Parathyroid adenoma (tissue), 2 donors: ENCODE results near the gene ANK2.

Experiments
- H2AFZ ChIP-seq: fragments of 300-600 bp; sonication (generic); one replicate; pipeline ENCODE4 v1.7.0; 2017; ENCODE audit warnings: antibody characterized with exemption, mild to moderate bottlenecking
- H3K27ac ChIP-seq: fragments of 300-600 bp; sonication (generic); one replicate; pipeline ENCODE4 v1.7.0; 2017
- H3K27me3 ChIP-seq: fragments of 300-600 bp; sonication (generic); one replicate; pipeline ENCODE4 v1.7.0; 2017; ENCODE audit warnings: low read length; ENCODE audit not compliant: control insufficient read depth, insufficient read depth
- H3K36me3 ChIP-seq: fragments of 300-600 bp; sonication (generic); one replicate; pipeline ENCODE4 v1.7.0; 2017; ENCODE audit warnings: low read length; ENCODE audit not compliant: control insufficient read depth, insufficient read depth
- H3K4me1 ChIP-seq: fragments of 300-600 bp; sonication (generic); one replicate; pipeline ENCODE4 v1.7.0; 2017; ENCODE audit warnings: control low read depth
- H3K4me2 ChIP-seq: fragments of 300-600 bp; sonication (generic); one replicate; pipeline ENCODE4 v1.7.0; 2017; ENCODE audit warnings: low read length
- H3K4me3 ChIP-seq: fragments of 300-600 bp; sonication (generic); one replicate; pipeline ENCODE4 v1.7.0; 2017; ENCODE audit warnings: low read depth, low read length
- H3K79me2 ChIP-seq: fragments of 300-600 bp; sonication (generic); one replicate; pipeline ENCODE4 v1.7.0; 2017; ENCODE audit warnings: control low read depth
- H3K9ac ChIP-seq: fragments of 300-600 bp; sonication (generic); one replicate; pipeline ENCODE4 v1.7.0; 2017; ENCODE audit warnings: mild to moderate bottlenecking
- H3K9me3 ChIP-seq: fragments of 300-600 bp; sonication (generic); one replicate; pipeline ENCODE4 v1.7.0; 2017; ENCODE audit warnings: low read length; ENCODE audit not compliant: control insufficient read depth
- TF ChIP-seq, protein P1 (sequence below): fragments of 300-600 bp; sonication (generic); IDR thresholded peaks from one replicate; pipeline ENCODE4 v1.7.0; 2017; ENCODE audit warnings: antibody characterized with exemption, mild to moderate bottlenecking
- donor health status: primary hyperparathyroidism.

Gene ANK2

GRCh38 chr4:113052379-113052951, 3.0 kb downstream of the ANK2 start:
- Histone ChIP-seq H3K27ac (peak overlapping the region; percentile 64), H3K4me2 (no peak overlapping the region), H3K4me1 (peaks cover 12% of the 10 kb centered on the region), H3K36me3 (no peaks in the 10 kb centered on the region), H3K9me3 (no peaks in the 10 kb centered on the region), H3K4me3 (no peak overlapping the region), H3K27me3 (no peaks in the 10 kb centered on the region), H2AFZ (peak overlapping the region; percentile 60), H3K79me2 (peaks cover 3% of the 10 kb centered on the region), H3K9ac (no peak overlapping the region)
- TF ChIP-seq, protein P1, sequence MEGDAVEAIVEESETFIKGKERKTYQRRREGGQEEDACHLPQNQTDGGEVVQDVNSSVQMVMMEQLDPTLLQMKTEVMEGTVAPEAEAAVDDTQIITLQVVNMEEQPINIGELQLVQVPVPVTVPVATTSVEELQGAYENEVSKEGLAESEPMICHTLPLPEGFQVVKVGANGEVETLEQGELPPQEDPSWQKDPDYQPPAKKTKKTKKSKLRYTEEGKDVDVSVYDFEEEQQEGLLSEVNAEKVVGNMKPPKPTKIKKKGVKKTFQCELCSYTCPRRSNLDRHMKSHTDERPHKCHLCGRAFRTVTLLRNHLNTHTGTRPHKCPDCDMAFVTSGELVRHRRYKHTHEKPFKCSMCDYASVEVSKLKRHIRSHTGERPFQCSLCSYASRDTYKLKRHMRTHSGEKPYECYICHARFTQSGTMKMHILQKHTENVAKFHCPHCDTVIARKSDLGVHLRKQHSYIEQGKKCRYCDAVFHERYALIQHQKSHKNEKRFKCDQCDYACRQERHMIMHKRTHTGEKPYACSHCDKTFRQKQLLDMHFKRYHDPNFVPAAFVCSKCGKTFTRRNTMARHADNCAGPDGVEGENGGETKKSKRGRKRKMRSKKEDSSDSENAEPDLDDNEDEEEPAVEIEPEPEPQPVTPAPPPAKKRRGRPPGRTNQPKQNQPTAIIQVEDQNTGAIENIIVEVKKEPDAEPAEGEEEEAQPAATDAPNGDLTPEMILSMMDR, result no peak

DNA sequence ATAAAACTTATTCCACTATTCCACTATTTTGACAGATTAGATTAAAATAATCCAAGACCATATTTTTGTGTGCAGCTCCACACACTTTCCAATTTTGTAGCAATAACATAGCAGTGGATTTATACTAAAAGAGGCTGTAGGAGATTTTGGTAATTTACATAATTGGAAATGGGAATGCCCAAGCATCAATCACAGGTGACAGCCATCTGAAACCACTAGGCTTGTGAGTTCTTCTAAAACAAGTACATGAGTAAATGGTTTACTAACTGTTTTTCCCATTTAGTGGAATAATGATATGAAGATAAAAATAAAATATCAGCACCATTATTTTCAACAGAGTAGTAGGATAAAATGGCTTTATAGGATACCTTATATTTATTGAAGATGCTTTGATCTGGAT, 4.4 kb downstream of the ANK2 start:
- Histone ChIP-seq H3K9me3 (no peaks in the 10 kb centered on the region), H3K4me1 (peaks cover 12% of the 10 kb centered on the region), H3K27me3 (no peaks in the 10 kb centered on the region), H3K4me3 (no peak overlapping the region), H3K79me2 (peaks cover 3% of the 10 kb centered on the region), H3K27ac (no peak overlapping the region), H3K36me3 (no peaks in the 10 kb centered on the region), H3K4me2 (no peak overlapping the region), H2AFZ (no peak overlapping the region), H3K9ac (no peak overlapping the region)
- TF ChIP-seq, protein P1, result no peak

GRCh38 chr4:113056318-113056717, 6.9 kb downstream of the ANK2 start:
- H3K27ac ChIP-seq, result no peak overlapping the region
- H3K4me2 ChIP-seq, result no peak overlapping the region
- no peaks in the 10 kb centered on the region for H3K27me3 ChIP-seq
- TF ChIP-seq, protein P1, result no peak
- no peak overlapping the region for H2AFZ ChIP-seq
- peaks cover 12% of the 10 kb centered on the region for H3K4me1 ChIP-seq
- H3K36me3 ChIP-seq, result no peaks in the 10 kb centered on the region
- H3K79me2 ChIP-seq, result peaks cover 8% of the 10 kb centered on the region
- H3K4me3 ChIP-seq, result no peak overlapping the region
- H3K9ac ChIP-seq, result no peak overlapping the region
- H3K9me3 ChIP-seq, result no peaks in the 10 kb centered on the region

GRCh38 chr4:113057891-113058290, 8.4 kb downstream of the ANK2 start:
- Histone ChIP-seq H2AFZ (no peak overlapping the region), H3K9me3 (no peaks in the 10 kb centered on the region), H3K4me3 (no peak overlapping the region), H3K27me3 (no peaks in the 10 kb centered on the region), H3K4me2 (no peak overlapping the region), H3K27ac (no peak overlapping the region), H3K9ac (no peak overlapping the region), H3K79me2 (peaks cover 8% of the 10 kb centered on the region), H3K4me1 (peaks cover 2% of the 10 kb centered on the region), H3K36me3 (no peaks in the 10 kb centered on the region)
- TF ChIP-seq, protein P1, result no peak

- Histone ChIP-seq H3K4me2 (no peak overlapping the region), H2AFZ (no peak overlapping the region), H3K4me1 (peaks cover 2% of the 10 kb centered on the region), H3K9ac (no peak overlapping the region), H3K79me2 (peaks cover 8% of the 10 kb centered on the region), H3K36me3 (no peaks in the 10 kb centered on the region), H3K4me3 (no peak overlapping the region), H3K27me3 (no peaks in the 10 kb centered on the region), H3K9me3 (no peaks in the 10 kb centered on the region), H3K27ac (no peak overlapping the region)
- TF ChIP-seq, protein P1, result no peak
These were observed 10.2 kb downstream of the ANK2 start for GRCh38 chr4:113059449-113060182.
